ENCODE data around the gene FUBP3. TPM values are rescaled to one million over a fixed set of nuclear protein-coding genes. Genes with fewer than 3 reads are reported as not detected.

The FUBP3 gene
- total RNA-seq, 1 donor from 2014 or later: 50.6 TPM

GRCh38 chr9:130658893-130659698 lies 79.7 kb downstream of the FUBP3 start:
- Mint-ChIP-seq H3K9me3 (no peaks in the 10 kb centered on the region), H3K27me3 (ENCODE audit: low read depth) (peaks cover 62% of the 10 kb centered on the region), H3K4me1 (ENCODE audit: low read depth) (no peaks in the 10 kb centered on the region), H3K4me3 (ENCODE audit: low read depth) (no peak overlapping the region), H3K27ac (no peak overlapping the region), H3K36me3 (ENCODE audit: low read depth) (no peaks in the 10 kb centered on the region)
- intact Hi-C loops (cut with micrococcal nuclease): no loop called here
- no peak for DNase-seq (ENCODE audit: low spot score)

- no peaks in the 10 kb centered on the region for H3K9me3 Mint-ChIP-seq
- no peaks in the 10 kb centered on the region for H3K4me1 Mint-ChIP-seq (ENCODE audit: low read depth)
- H3K4me3 Mint-ChIP-seq (ENCODE audit: low read depth): no peak overlapping the region
- intact Hi-C loops (cut with micrococcal nuclease): loop anchor here (5.0 kb wide), 1 partner anchor 1753 kb away; the partner anchor contains the start of gene CFAP77
- peaks cover 65% of the 10 kb centered on the region for H3K27me3 Mint-ChIP-seq (ENCODE audit: low read depth)
- DNase-seq (ENCODE audit: low spot score): no peak
- H3K36me3 Mint-ChIP-seq (ENCODE audit: low read depth): no peaks in the 10 kb centered on the region
- H3K27ac Mint-ChIP-seq: no peak overlapping the region
Observed at GRCh38 chr9:130659699-130660248, 80.4 kb downstream of the FUBP3 start.

- H3K9me3 Mint-ChIP-seq: no peaks in the 10 kb centered on the region
- intact Hi-C loops (cut with micrococcal nuclease): loop anchor here (5.0 kb wide), 1 partner anchor 1752 kb away; the partner anchor contains the start of gene CFAP77
- no peaks in the 10 kb centered on the region for H3K36me3 Mint-ChIP-seq (ENCODE audit: low read depth)
- H3K27me3 Mint-ChIP-seq (ENCODE audit: low read depth): peaks cover 61% of the 10 kb centered on the region
- H3K4me3 Mint-ChIP-seq (ENCODE audit: low read depth): no peak overlapping the region
- no peak for DNase-seq (ENCODE audit: low spot score)
- peaks cover under 1% of the 10 kb centered on the region for H3K4me1 Mint-ChIP-seq (ENCODE audit: low read depth)
- H3K27ac Mint-ChIP-seq: no peak overlapping the region
Observed at GRCh38 chr9:130660326-130660682, 80.9 kb downstream of the FUBP3 start.

- H3K27me3 Mint-ChIP-seq (ENCODE audit: low read depth): peaks cover 60% of the 10 kb centered on the region
- H3K4me3 Mint-ChIP-seq (ENCODE audit: low read depth): no peak overlapping the region
- no peaks in the 10 kb centered on the region for H3K36me3 Mint-ChIP-seq (ENCODE audit: low read depth)
- intact Hi-C loops (cut with micrococcal nuclease): loop anchor here (5.0 kb wide), 1 partner anchor 1751 kb away; the partner anchor contains the start of gene CFAP77
- no peaks in the 10 kb centered on the region for H3K9me3 Mint-ChIP-seq
- no peak for DNase-seq (ENCODE audit: low spot score)
- H3K4me1 Mint-ChIP-seq (ENCODE audit: low read depth): peaks cover 3% of the 10 kb centered on the region
- H3K27ac Mint-ChIP-seq: no peak overlapping the region
Observed at GRCh38 chr9:130660683-130661450, 81.5 kb downstream of the FUBP3 start.

GRCh38 chr9:130661451-130662098 lies 82.2 kb downstream of the FUBP3 start:
- no peak for DNase-seq (ENCODE audit: low spot score)

GRCh38 chr9:130662099-130662969 lies 83.0 kb downstream of the FUBP3 start:
- no peak for DNase-seq (ENCODE audit: low spot score)
- H3K36me3 Mint-ChIP-seq (ENCODE audit: low read depth): no peaks in the 10 kb centered on the region
- H3K27ac Mint-ChIP-seq: no peak overlapping the region
- intact Hi-C loops (cut with micrococcal nuclease): loop anchor here (5.0 kb wide), 1 partner anchor 1750 kb away; the partner anchor contains the start of gene CFAP77
- H3K4me1 Mint-ChIP-seq (ENCODE audit: low read depth): peaks cover 3% of the 10 kb centered on the region
- peaks cover 57% of the 10 kb centered on the region for H3K27me3 Mint-ChIP-seq (ENCODE audit: low read depth)
- no peak overlapping the region for H3K4me3 Mint-ChIP-seq (ENCODE audit: low read depth)
- H3K9me3 Mint-ChIP-seq: no peaks in the 10 kb centered on the region

More at GRCh38 chr9:130661451-130662098, 82.2 kb downstream of the FUBP3 start:
- Mint-ChIP-seq H3K4me1 (ENCODE audit: low read depth) (peaks cover 3% of the 10 kb centered on the region), H3K27me3 (ENCODE audit: low read depth) (peaks cover 58% of the 10 kb centered on the region), H3K9me3 (no peaks in the 10 kb centered on the region), H3K4me3 (ENCODE audit: low read depth) (no peak overlapping the region), H3K27ac (no peak overlapping the region), H3K36me3 (ENCODE audit: low read depth) (no peaks in the 10 kb centered on the region)
- intact Hi-C loops (cut with micrococcal nuclease): loop anchor here (5.0 kb wide), 1 partner anchor 1751 kb away; the partner anchor contains the start of gene CFAP77

- intact Hi-C loops (cut with micrococcal nuclease): loop anchor here (5.0 kb wide), 1 partner anchor 1749 kb away; the partner anchor contains the start of gene CFAP77
Observed at GRCh38 chr9:130662970-130663257, 83.5 kb downstream of the FUBP3 start.

GRCh38 chr9:130663258-130663976 lies 84.0 kb downstream of the FUBP3 start:
- Mint-ChIP-seq H3K9me3 (no peaks in the 10 kb centered on the region), H3K27me3 (ENCODE audit: low read depth) (peaks cover 58% of the 10 kb centered on the region), H3K4me1 (ENCODE audit: low read depth) (peaks cover 3% of the 10 kb centered on the region), H3K4me3 (ENCODE audit: low read depth) (no peak overlapping the region), H3K27ac (no peak overlapping the region), H3K36me3 (ENCODE audit: low read depth) (no peaks in the 10 kb centered on the region)
- DNase-seq (ENCODE audit: low spot score): no peak
- intact Hi-C loops (cut with micrococcal nuclease): loop anchor here (5.0 kb wide), 1 partner anchor 1749 kb away; the partner anchor contains the start of gene CFAP77

More at GRCh38 chr9:130662970-130663257, 83.5 kb downstream of the FUBP3 start:
- Mint-ChIP-seq H3K4me3 (ENCODE audit: low read depth) (no peak overlapping the region), H3K36me3 (ENCODE audit: low read depth) (no peaks in the 10 kb centered on the region), H3K27ac (no peak overlapping the region), H3K27me3 (ENCODE audit: low read depth) (peaks cover 58% of the 10 kb centered on the region), H3K4me1 (ENCODE audit: low read depth) (peaks cover 3% of the 10 kb centered on the region), H3K9me3 (no peaks in the 10 kb centered on the region)
- no peak for DNase-seq (ENCODE audit: low spot score)

- H3K36me3 Mint-ChIP-seq (ENCODE audit: low read depth): no peaks in the 10 kb centered on the region
- H3K4me1 Mint-ChIP-seq (ENCODE audit: low read depth): peaks cover 3% of the 10 kb centered on the region
- H3K27me3 Mint-ChIP-seq (ENCODE audit: low read depth): peaks cover 54% of the 10 kb centered on the region
- intact Hi-C loops (cut with micrococcal nuclease): loop anchor here (5.0 kb wide), 1 partner anchor 1748 kb away; the partner anchor contains the start of gene CFAP77
- no peak overlapping the region for H3K27ac Mint-ChIP-seq
- H3K9me3 Mint-ChIP-seq: no peaks in the 10 kb centered on the region
- no peak overlapping the region for H3K4me3 Mint-ChIP-seq (ENCODE audit: low read depth)
- DNase-seq (ENCODE audit: low spot score): no peak
Observed at GRCh38 chr9:130663977-130664250, 84.5 kb downstream of the FUBP3 start.

GRCh38 chr9:130664251-130665028 lies 85.1 kb downstream of the FUBP3 start, which contains the start of gene PRDM12:
Gene PRDM12 (plus strand): TSS chr9:130664594. CDS start chr9:130664654, 60 bp downstream.
- Mint-ChIP-seq H3K27ac (peak within 1 kb of the TSS; percentile 69), H3K4me1 (ENCODE audit: low read depth) (peaks cover 3% of the 10 kb centered on the region), H3K9me3 (no peaks in the 10 kb centered on the region), H3K36me3 (ENCODE audit: low read depth) (no peaks in the 10 kb centered on the region), H3K27me3 (ENCODE audit: low read depth) (peaks cover 50% of the 10 kb centered on the region), H3K4me3 (ENCODE audit: low read depth) (no peak within 1 kb of the TSS)
- intact Hi-C loops (cut with micrococcal nuclease): loop anchor here (5.0 kb wide), 1 partner anchor 1748 kb away; the partner anchor contains the start of gene CFAP77
- DNase-seq (ENCODE audit: low spot score): no peak

- H3K27ac Mint-ChIP-seq: peak overlapping the region; percentile 69
Observed at GRCh38 chr9:130665029-130665430, 85.7 kb downstream of the FUBP3 start.

More at GRCh38 chr9:130665029-130665430, 85.7 kb downstream of the FUBP3 start:
- Mint-ChIP-seq H3K4me1 (ENCODE audit: low read depth) (peaks cover 3% of the 10 kb centered on the region), H3K36me3 (ENCODE audit: low read depth) (no peaks in the 10 kb centered on the region), H3K4me3 (ENCODE audit: low read depth) (no peak overlapping the region), H3K9me3 (no peaks in the 10 kb centered on the region), H3K27me3 (ENCODE audit: low read depth) (peaks cover 48% of the 10 kb centered on the region)
- DNase-seq (ENCODE audit: low spot score): no peak
- intact Hi-C loops (cut with micrococcal nuclease): no loop called here
